Ascending aorta (tissue), 2 donors: Measurements from ENCODE around the gene KCMF1. TPM values are rescaled to one million over a fixed set of nuclear protein-coding genes. Genes with fewer than 3 reads are reported as not detected.

Source experiments
- DNase-seq, 2 donors: peaks; one replicate each; pipeline ENCODE4 v3.0.0-alpha.2; 2019; ENCODE audit warnings: low spot score in 2 of 2
- H3K27ac ChIP-seq, 2 donors: fragments of 200-600 bp; sonication (generic); one replicate each; pipeline ENCODE4 v1.5.1; 2016 to 2017; ENCODE audit warnings: mild to moderate bottlenecking in 1 of 2
- H3K27me3 ChIP-seq: fragments of 200-600 bp; sonication (generic); one replicate; pipeline ENCODE4 v1.5.1; 2017
- H3K36me3 ChIP-seq, 2 donors: fragments of 200-600 bp; sonication (generic); one replicate each; pipeline ENCODE4 v1.5.1; 2016
- H3K4me1 ChIP-seq, 2 donors: fragments of 200-600 bp; sonication (generic); one replicate each; pipeline ENCODE4 v1.5.1; 2016 to 2017; ENCODE audit warnings: mild to moderate bottlenecking in 1 of 2
- H3K4me3 ChIP-seq, 2 donors: fragments of 200-600 bp; sonication (generic); one replicate each; pipeline ENCODE4 v1.5.1; 2016 to 2017; ENCODE audit warnings: mild to moderate bottlenecking in 1 of 2
- H3K9me3 ChIP-seq, 2 donors: fragments of 200-600 bp; sonication (generic); one replicate each; pipeline ENCODE4 v1.5.1; 2016
- intact Hi-C: fragments of 100-400 bp; cut with DNase I; formaldehyde crosslinking; loops from one replicate; pipeline ENCODE4 v1.15.1; 2023
- total RNA-seq: library from RNA; depleted of rRNA; stranded (reverse); fragments of >200 nt; gene quantifications from one replicate; pipeline ENCODE4 v1.1.0, GENCODE V29; 2016
- TF ChIP-seq, protein P1 (sequence below), 3 experiments: fragments of 200-600 bp in 2 of 3; fragments of 450-650 bp in 1 of 3; sonication (generic) in 2 of 3; IDR thresholded peaks; one replicate each; pipeline ENCODE4 v1.5.1; 2016 to 2019; ENCODE audit warnings: antibody characterized with exemption in 3 of 3, mild to moderate bottlenecking in 1 of 3, moderate library complexity in 1 of 3

The KCMF1 gene
- total RNA-seq, 1 donor from 2014 or later: 14.4 TPM

- Histone ChIP-seq H3K27me3 (no peaks in the 10 kb centered on the region), H3K36me3 (peaks cover 0 to 4% of the 10 kb centered on the region in 2 donors), H3K4me1 (peaks cover 0 to 7% of the 10 kb centered on the region in 2 donors), H3K9me3 (no peaks in the 10 kb centered on the region), H3K4me3 (no peak overlapping the region), H3K27ac (no peak overlapping the region)
- DNase-seq: no peak
- TF ChIP-seq, protein P1, sequence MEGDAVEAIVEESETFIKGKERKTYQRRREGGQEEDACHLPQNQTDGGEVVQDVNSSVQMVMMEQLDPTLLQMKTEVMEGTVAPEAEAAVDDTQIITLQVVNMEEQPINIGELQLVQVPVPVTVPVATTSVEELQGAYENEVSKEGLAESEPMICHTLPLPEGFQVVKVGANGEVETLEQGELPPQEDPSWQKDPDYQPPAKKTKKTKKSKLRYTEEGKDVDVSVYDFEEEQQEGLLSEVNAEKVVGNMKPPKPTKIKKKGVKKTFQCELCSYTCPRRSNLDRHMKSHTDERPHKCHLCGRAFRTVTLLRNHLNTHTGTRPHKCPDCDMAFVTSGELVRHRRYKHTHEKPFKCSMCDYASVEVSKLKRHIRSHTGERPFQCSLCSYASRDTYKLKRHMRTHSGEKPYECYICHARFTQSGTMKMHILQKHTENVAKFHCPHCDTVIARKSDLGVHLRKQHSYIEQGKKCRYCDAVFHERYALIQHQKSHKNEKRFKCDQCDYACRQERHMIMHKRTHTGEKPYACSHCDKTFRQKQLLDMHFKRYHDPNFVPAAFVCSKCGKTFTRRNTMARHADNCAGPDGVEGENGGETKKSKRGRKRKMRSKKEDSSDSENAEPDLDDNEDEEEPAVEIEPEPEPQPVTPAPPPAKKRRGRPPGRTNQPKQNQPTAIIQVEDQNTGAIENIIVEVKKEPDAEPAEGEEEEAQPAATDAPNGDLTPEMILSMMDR (IDR thresholded peaks at IDR 0.05): no peak
- intact Hi-C loops: no loop called here
Measured at GRCh38 chr2:85002534-85002933, 31.6 kb downstream of the KCMF1 start.

DNA sequence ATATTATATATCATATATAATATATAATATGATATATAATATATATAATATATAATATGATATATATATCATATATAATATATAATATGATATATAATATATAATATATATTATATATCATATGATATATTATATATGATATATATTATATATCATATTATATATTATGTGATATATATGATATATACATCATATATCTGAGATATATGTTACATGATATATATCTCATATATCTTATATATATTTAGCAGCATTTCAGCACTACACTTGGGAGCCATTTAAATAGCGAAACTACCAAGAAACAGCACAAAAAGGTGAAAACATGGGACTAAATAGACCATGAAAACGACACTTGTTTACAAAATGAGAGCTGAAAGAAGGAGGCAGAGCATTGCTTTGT is 37.3 kb downstream of the KCMF1 start:
- TF ChIP-seq, protein P1 (IDR thresholded peaks at IDR 0.05): no peak
- H3K27me3 ChIP-seq: no peaks in the 10 kb centered on the region
- no peak for DNase-seq
- no peak overlapping the region for H3K27ac ChIP-seq
- peaks cover 4 to 13% of the 10 kb centered on the region in 2 donors for H3K36me3 ChIP-seq
- H3K4me1 ChIP-seq: peaks cover 0 to 7% of the 10 kb centered on the region in 2 donors
- no peak overlapping the region for H3K4me3 ChIP-seq
- H3K9me3 ChIP-seq: no peaks in the 10 kb centered on the region
- intact Hi-C loops: no loop called here

DNA sequence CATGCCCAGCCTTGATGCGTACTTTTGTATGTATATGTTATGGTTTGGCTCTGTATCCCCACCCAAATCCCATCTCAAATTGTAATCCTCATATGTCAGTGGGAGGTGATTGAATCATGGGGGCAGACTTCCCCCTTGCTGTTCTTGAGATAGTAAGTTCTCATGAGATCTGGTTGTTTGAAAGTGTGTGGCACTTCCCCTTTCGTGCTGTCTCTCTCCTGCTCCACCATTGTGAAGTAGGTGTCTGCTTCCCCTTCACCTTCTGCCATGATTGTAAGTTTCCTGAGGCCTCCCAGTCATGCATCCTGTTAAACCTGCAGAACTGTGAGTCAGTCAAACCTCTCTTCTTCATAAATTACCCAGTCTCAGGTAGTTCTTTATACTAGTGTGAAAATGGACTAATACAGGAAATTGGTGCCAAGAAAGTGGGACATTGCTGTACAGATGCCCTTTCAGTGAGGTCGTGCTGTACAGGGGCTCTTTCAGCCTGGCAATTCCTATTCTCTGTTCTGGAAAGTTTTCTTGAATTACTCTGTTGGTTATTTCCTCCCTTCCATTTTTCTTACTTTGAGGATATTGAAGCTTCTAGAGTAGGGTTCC is 38.2 kb downstream of the KCMF1 start:
- intact Hi-C loops: no loop called here
- Histone ChIP-seq H3K4me1 (peaks cover 0 to 10% of the 10 kb centered on the region in 2 donors), H3K27ac (no peak overlapping the region), H3K36me3 (peaks cover 4 to 13% of the 10 kb centered on the region in 2 donors), H3K27me3 (no peaks in the 10 kb centered on the region), H3K9me3 (no peaks in the 10 kb centered on the region), H3K4me3 (no peak overlapping the region)
- DNase-seq: no peak
- TF ChIP-seq, protein P1 (IDR thresholded peaks at IDR 0.05): no peak

DNA sequence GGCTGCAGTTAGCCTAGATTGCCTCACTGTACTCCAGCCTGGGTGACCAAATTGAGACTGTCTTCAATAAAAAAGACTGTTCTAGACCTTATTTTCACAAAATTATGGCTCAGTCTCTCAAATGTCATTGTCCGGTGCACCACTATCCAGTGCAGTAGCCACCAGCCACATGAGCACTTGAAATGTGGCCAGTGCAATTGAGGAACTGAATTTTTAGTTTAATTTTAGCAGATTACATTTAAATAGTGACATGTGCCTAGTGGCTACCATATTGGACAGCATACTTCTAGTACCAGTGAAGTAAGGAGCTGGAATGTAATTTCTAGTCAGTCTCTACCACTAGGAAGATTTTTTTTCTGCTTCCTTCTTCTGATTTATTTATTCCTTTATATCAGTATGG is 39.4 kb downstream of the KCMF1 start:
- Histone ChIP-seq H3K4me3 (no peak overlapping the region), H3K27me3 (no peaks in the 10 kb centered on the region), H3K36me3 (peaks cover 4 to 13% of the 10 kb centered on the region in 2 donors), H3K9me3 (no peaks in the 10 kb centered on the region), H3K27ac (no peak overlapping the region), H3K4me1 (peaks cover 0 to 14% of the 10 kb centered on the region in 2 donors)
- DNase-seq: no peak
- intact Hi-C loops: no loop called here
- TF ChIP-seq, protein P1 (IDR thresholded peaks at IDR 0.05): no peak

GRCh38 chr2:85011098-85011497 is 40.1 kb downstream of the KCMF1 start:
- no peaks in the 10 kb centered on the region for H3K27me3 ChIP-seq
- TF ChIP-seq, protein P1 (IDR thresholded peaks at IDR 0.05): no peak
- peaks cover 4 to 13% of the 10 kb centered on the region in 2 donors for H3K36me3 ChIP-seq
- H3K4me1 ChIP-seq: peaks cover 0 to 21% of the 10 kb centered on the region in 2 donors
- no peaks in the 10 kb centered on the region for H3K9me3 ChIP-seq
- H3K27ac ChIP-seq: no peak overlapping the region
- no peak overlapping the region for H3K4me3 ChIP-seq
- intact Hi-C loops: no loop called here
- no peak for DNase-seq
